ENCODE data around the gene UMPS.
"Not testable (repeated sequence)": the region's sequence is repeated elsewhere in the genome, so short reads cannot be mapped to it uniquely, and the experiment has no call there.

Gene UMPS

DNA sequence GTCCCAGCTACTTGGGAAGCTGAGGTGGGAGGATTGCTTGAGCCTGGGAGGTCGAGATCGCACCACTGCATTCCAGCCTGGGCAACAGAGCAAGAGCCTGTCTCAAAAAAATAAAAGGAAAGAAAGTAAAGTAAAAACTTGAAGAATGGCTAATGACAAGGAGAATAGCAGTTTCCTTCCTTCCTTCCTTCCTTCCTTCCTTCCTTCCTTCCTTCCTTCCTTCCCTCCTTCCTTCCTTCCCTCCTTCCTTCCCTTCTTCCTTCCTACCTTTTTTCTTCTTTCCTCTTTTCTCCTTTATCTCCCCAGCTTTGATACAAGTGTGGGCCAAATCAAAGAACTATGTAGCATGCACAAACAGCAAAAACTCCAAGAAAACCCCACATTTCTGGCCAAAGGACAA is 23.0 kb upstream of the UMPS start:
- H3K27ac ChIP-seq (ENCODE audit: low read depth, low read length); H3K27me3 ChIP-seq (ENCODE audit: insufficient read depth, low read length); H3K4me3 ChIP-seq (ENCODE audit: low read depth, low read length); H3K79me2 ChIP-seq (ENCODE audit: control insufficient read depth, insufficient read depth, low read length, unreplicated experiment); H3K36me3 ChIP-seq (ENCODE audit: insufficient read depth, low read length); H3K4me1 ChIP-seq (ENCODE audit: control insufficient read depth, insufficient read depth, low read length, unreplicated experiment); H2AFZ ChIP-seq (ENCODE audit: low read length, unreplicated experiment): not testable (repeated sequence)

GRCh38 chr3:124707656-124708062 is 22.6 kb upstream of the UMPS start:
- peaks cover 9% of the 10 kb centered on the region for H3K4me1 ChIP-seq (ENCODE audit: control insufficient read depth, insufficient read depth, low read length, unreplicated experiment)
- H3K27ac ChIP-seq (ENCODE audit: low read depth, low read length) = no peak overlapping the region
- no peaks in the 10 kb centered on the region for H3K79me2 ChIP-seq (ENCODE audit: control insufficient read depth, insufficient read depth, low read length, unreplicated experiment)
- H2AFZ ChIP-seq (ENCODE audit: low read length, unreplicated experiment) = peak overlapping the region; percentile 10
- H3K27me3 ChIP-seq (ENCODE audit: insufficient read depth, low read length) = peaks cover 8% of the 10 kb centered on the region; the same call in 1 of the 2 replicates
- no peaks in the 10 kb centered on the region for H3K36me3 ChIP-seq (ENCODE audit: insufficient read depth, low read length)
- H3K4me3 ChIP-seq (ENCODE audit: low read depth, low read length) = no peak overlapping the region

DNA sequence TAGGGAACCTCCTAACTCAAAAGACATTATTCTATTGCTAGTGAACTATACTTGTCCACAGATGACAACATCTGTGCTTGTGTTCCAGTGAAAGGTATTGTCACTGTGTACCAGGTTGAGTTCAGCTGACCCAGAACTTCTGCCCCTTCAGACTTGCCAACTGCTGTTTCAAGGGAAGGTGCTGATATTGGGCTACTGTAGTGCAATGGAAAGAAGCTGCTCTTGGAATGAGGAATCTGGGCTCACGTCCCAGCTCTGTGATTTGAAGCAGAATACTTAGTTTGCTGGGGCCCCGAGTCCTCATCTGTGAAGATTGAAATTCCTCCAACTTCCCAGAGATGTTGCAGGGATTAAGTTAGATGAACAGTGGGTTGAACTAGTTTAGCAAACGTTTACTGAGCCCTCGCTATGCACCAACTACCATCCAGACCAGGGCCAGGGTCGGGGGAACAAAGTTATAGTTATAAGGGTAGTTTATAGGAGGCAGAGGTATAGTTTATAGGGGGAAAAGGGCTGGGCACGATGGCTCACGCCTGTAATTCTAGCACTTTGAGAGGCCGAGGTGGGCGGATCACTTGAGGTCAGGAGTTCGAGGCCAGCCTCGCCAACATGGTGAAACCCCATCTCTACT is 15.9 kb upstream of the UMPS start:
- Histone ChIP-seq H2AFZ (ENCODE audit: low read length, unreplicated experiment) (no peak overlapping the region), H3K4me3 (ENCODE audit: low read depth, low read length) (no peak overlapping the region), H3K27ac (ENCODE audit: low read depth, low read length) (no peak overlapping the region), H3K4me1 (ENCODE audit: control insufficient read depth, insufficient read depth, low read length, unreplicated experiment) (no peaks in the 10 kb centered on the region), H3K36me3 (ENCODE audit: insufficient read depth, low read length) (no peaks in the 10 kb centered on the region), H3K27me3 (ENCODE audit: insufficient read depth, low read length) (peaks cover 11% of the 10 kb centered on the region; the same call in 1 of the 2 replicates), H3K79me2 (ENCODE audit: control insufficient read depth, insufficient read depth, low read length, unreplicated experiment) (no peaks in the 10 kb centered on the region)

- Histone ChIP-seq H3K79me2 (ENCODE audit: control insufficient read depth, insufficient read depth, low read length, unreplicated experiment) (no peaks in the 10 kb centered on the region), H3K4me3 (ENCODE audit: low read depth, low read length) (no peak overlapping the region), H2AFZ (ENCODE audit: low read length, unreplicated experiment) (no peak overlapping the region), H3K4me1 (ENCODE audit: control insufficient read depth, insufficient read depth, low read length, unreplicated experiment) (no peaks in the 10 kb centered on the region), H3K27ac (ENCODE audit: low read depth, low read length) (no peak overlapping the region), H3K36me3 (ENCODE audit: insufficient read depth, low read length) (no peaks in the 10 kb centered on the region), H3K27me3 (ENCODE audit: insufficient read depth, low read length) (peaks cover 17% of the 10 kb centered on the region)
Observed at GRCh38 chr3:124722589-124722988, 7.7 kb upstream of the UMPS start.

DNA sequence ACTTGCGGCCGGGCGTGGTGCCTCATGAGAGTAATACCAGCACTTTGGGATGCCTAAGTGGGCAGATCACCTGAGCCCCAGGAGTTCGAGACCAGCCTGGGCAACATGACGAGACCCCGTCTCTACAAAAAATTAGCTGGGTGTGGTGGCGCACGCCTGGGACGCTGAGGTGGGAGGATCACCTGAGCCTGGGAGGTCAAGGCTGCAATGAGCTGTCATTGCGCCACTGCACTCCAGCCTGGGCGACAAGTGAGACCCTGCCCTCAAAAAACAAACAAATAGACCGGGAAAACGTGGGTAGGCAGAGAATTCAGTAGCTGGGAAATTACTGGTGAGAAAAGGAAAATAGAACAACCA is 667 bp downstream of the UMPS start:
- Histone ChIP-seq H3K4me1 (ENCODE audit: control insufficient read depth, insufficient read depth, low read length, unreplicated experiment) (peaks cover 21% of the 10 kb centered on the region), H2AFZ (ENCODE audit: low read length, unreplicated experiment) (no peak overlapping the region), H3K27ac (ENCODE audit: low read depth, low read length) (no peak overlapping the region), H3K27me3 (ENCODE audit: insufficient read depth, low read length) (no peaks in the 10 kb centered on the region), H3K79me2 (ENCODE audit: control insufficient read depth, insufficient read depth, low read length, unreplicated experiment) (peaks cover 52% of the 10 kb centered on the region), H3K36me3 (ENCODE audit: insufficient read depth, low read length) (peaks cover 6% of the 10 kb centered on the region), H3K4me3 (ENCODE audit: low read depth, low read length) (peak overlapping the region; percentile 89)

- Histone ChIP-seq H3K4me3 (ENCODE audit: low read depth, low read length) (peak overlapping the region; percentile 89), H2AFZ (ENCODE audit: low read length, unreplicated experiment) (no peak overlapping the region), H3K27ac (ENCODE audit: low read depth, low read length) (no peak overlapping the region), H3K4me1 (ENCODE audit: control insufficient read depth, insufficient read depth, low read length, unreplicated experiment) (peaks cover 21% of the 10 kb centered on the region), H3K27me3 (ENCODE audit: insufficient read depth, low read length) (no peaks in the 10 kb centered on the region), H3K36me3 (ENCODE audit: insufficient read depth, low read length) (peaks cover 9% of the 10 kb centered on the region), H3K79me2 (ENCODE audit: control insufficient read depth, insufficient read depth, low read length, unreplicated experiment) (peaks cover 52% of the 10 kb centered on the region)
Observed at GRCh38 chr3:124731760-124732159, 1.5 kb downstream of the UMPS start.

- peaks cover 43% of the 10 kb centered on the region for H3K36me3 ChIP-seq (ENCODE audit: insufficient read depth, low read length)
- H3K4me1 ChIP-seq (ENCODE audit: control insufficient read depth, insufficient read depth, low read length, unreplicated experiment) = peaks cover 3% of the 10 kb centered on the region
- no peak overlapping the region for H3K27ac ChIP-seq (ENCODE audit: low read depth, low read length)
- no peak overlapping the region for H3K4me3 ChIP-seq (ENCODE audit: low read depth, low read length)
- H3K79me2 ChIP-seq (ENCODE audit: control insufficient read depth, insufficient read depth, low read length, unreplicated experiment) = peaks cover 5% of the 10 kb centered on the region
- H3K27me3 ChIP-seq (ENCODE audit: insufficient read depth, low read length) = no peaks in the 10 kb centered on the region
- no peak overlapping the region for H2AFZ ChIP-seq (ENCODE audit: low read length, unreplicated experiment)
Observed at GRCh38 chr3:124741027-124741426, 10.8 kb downstream of the UMPS start.

DNA sequence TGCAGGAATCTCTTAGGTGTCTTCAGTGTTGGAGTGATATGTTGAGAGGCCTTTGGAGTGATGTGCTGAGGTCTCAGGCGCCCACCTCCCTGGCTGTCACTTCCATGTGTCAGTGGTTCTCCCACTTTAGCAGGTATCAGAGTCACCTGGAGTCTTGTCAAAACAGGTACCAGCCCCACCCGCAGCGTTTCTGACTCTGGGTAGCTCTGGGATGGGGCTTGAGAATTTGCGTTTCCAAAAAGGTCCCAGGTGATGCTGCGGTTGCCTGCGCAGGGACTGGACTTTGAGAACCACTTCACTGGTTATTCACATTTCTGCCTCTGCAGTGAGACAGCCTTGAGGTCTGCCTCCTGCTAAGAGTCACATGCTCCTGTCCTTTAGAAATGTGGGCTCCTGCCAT is 15.5 kb downstream of the UMPS start:
- Histone ChIP-seq H3K27me3 (ENCODE audit: insufficient read depth, low read length) (no peaks in the 10 kb centered on the region), H3K36me3 (ENCODE audit: insufficient read depth, low read length) (peaks cover 19% of the 10 kb centered on the region), H3K79me2 (ENCODE audit: control insufficient read depth, insufficient read depth, low read length, unreplicated experiment) (no peaks in the 10 kb centered on the region), H3K27ac (ENCODE audit: low read depth, low read length) (no peak overlapping the region), H3K4me1 (ENCODE audit: control insufficient read depth, insufficient read depth, low read length, unreplicated experiment) (peaks cover 3% of the 10 kb centered on the region), H3K4me3 (ENCODE audit: low read depth, low read length) (no peak overlapping the region), H2AFZ (ENCODE audit: low read length, unreplicated experiment) (no peak overlapping the region)

- Histone ChIP-seq H3K79me2 (ENCODE audit: control insufficient read depth, insufficient read depth, low read length, unreplicated experiment) (no peaks in the 10 kb centered on the region), H3K27ac (ENCODE audit: low read depth, low read length) (no peak overlapping the region), H3K36me3 (ENCODE audit: insufficient read depth, low read length) (peaks cover 15% of the 10 kb centered on the region), H3K27me3 (ENCODE audit: insufficient read depth, low read length) (no peaks in the 10 kb centered on the region), H3K4me3 (ENCODE audit: low read depth, low read length) (no peak overlapping the region), H2AFZ (ENCODE audit: low read length, unreplicated experiment) (no peak overlapping the region), H3K4me1 (ENCODE audit: control insufficient read depth, insufficient read depth, low read length, unreplicated experiment) (peaks cover 3% of the 10 kb centered on the region)
Observed at GRCh38 chr3:124747111-124747981, 17.1 kb downstream of the UMPS start.

DNA sequence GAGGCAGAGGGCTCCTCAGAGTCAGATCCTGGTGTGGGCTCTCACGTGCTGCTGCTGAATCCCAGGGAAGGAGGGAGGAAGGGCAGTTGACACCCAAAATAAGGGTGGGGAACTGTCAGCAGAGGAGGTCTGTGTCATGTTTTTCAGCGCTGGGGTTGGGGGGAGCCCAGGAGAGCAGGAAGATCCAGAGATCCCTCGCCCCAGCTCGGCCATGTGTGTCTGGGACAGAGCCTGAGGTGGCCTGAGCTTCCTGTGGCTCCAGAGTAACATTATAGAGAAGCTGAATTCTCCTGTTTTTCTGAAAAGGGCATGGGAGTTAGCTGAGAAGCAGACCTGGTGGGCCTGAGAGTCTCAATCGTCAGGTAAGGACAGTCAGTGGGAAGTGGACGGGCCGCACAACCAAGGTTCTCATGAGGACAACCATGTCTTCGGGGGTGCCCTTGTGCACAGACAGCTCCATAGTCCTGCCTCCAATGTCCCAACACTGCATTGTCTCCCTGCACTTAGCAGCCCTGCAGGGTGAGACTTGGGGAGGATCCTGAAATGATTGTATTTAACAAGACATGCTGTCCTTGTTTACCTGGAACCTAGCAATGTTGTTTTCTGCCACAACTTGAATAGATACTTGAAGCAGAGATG is 18.4 kb downstream of the UMPS start:
- Histone ChIP-seq H3K79me2 (ENCODE audit: control insufficient read depth, insufficient read depth, low read length, unreplicated experiment) (no peaks in the 10 kb centered on the region), H3K27ac (ENCODE audit: low read depth, low read length) (no peak overlapping the region), H3K4me3 (ENCODE audit: low read depth, low read length) (no peak overlapping the region), H3K36me3 (ENCODE audit: insufficient read depth, low read length) (peaks cover 11% of the 10 kb centered on the region; the same call in 1 of the 2 replicates), H3K27me3 (ENCODE audit: insufficient read depth, low read length) (no peaks in the 10 kb centered on the region), H3K4me1 (ENCODE audit: control insufficient read depth, insufficient read depth, low read length, unreplicated experiment) (peaks cover 3% of the 10 kb centered on the region), H2AFZ (ENCODE audit: low read length, unreplicated experiment) (no peak overlapping the region)

Measured in ACC112 (cell line).